ENCODE data around the gene CACNA1S. TPM values are rescaled to one million over a fixed set of nuclear protein-coding genes. Genes with fewer than 3 reads are reported as not detected.

The CACNA1S gene
- total RNA-seq, 2 experiments from 2014 or later: not detected

GRCh38 chr1:201126832-201127754 is 14.9 kb upstream of the CACNA1S start, which contains the start of gene ASCL5:
Gene ASCL5, minus strand, starts transcription at chr1:201127184. Its CDS starts 11,812 bp downstream, at chr1:201115372.
- no peaks in the 10 kb centered on the region for H3K36me3 ChIP-seq (ENCODE audit: insufficient read depth, low read length)
- TF ChIP-seq EZH2phosphoT487 (IDR thresholded peaks at IDR 0.05; ENCODE audit: borderline replicate concordance, low read depth, low read length) (no peak), CTCF (conservative IDR thresholded peaks at IDR 0.05; ENCODE audit: low read length) (no peak)
- no TSS peak for BruUV-seq (replicated peaks)

GRCh38 chr1:201126463-201126831 is 14.2 kb upstream of the CACNA1S start:
- Histone ChIP-seq H3K36me3 (ENCODE audit: insufficient read depth, low read length) (no peaks in the 10 kb centered on the region), H2AFZ (ENCODE audit: low read length) (no peak overlapping the region), H3K4me1 (ENCODE audit: insufficient read depth, low read length, poor library complexity, severe bottlenecking) (no peaks in the 10 kb centered on the region), H3K4me2 (ENCODE audit: low read length) (no peak overlapping the region), H3K79me2 (ENCODE audit: insufficient read depth, low read depth, low read length) (no peaks in the 10 kb centered on the region), H3K9me2 (ENCODE audit: insufficient read depth, low read length) (no peaks in the 10 kb centered on the region), H3K9me3 (ENCODE audit: low read length) (no peaks in the 10 kb centered on the region), H3K27ac (ENCODE audit: low read depth, low read length, poor library complexity, severe bottlenecking) (no peak overlapping the region), H3K4me3 (ENCODE audit: low read depth, low read length, poor library complexity, severe bottlenecking) (no peak overlapping the region), H4K20me1 (ENCODE audit: insufficient read depth, low read length) (no peaks in the 10 kb centered on the region)
- TF ChIP-seq EZH2phosphoT487 (IDR thresholded peaks at IDR 0.05; ENCODE audit: borderline replicate concordance, low read depth, low read length) (no peak), CTCF (conservative IDR thresholded peaks at IDR 0.05; ENCODE audit: low read length) (no peak)
- no peak for DNase-seq (ENCODE audit: low spot score)
- no TSS peak for BruUV-seq (replicated peaks)
- ChIA-PET CTCF (ENCODE audit: unreplicated experiment) (no interaction called here), POLR2A (interaction anchor here (0.6 kb wide), 1 partner anchor 435 kb away, joined by 3 read pairs; no protein-coding TSS in a partner anchor)
- intact Hi-C loops (cut with micrococcal nuclease; ENCODE audit: unreplicated experiment): no loop called here

More at GRCh38 chr1:201126832-201127754, 14.9 kb upstream of the CACNA1S start, which contains the start of gene ASCL5:
- H4K20me1 ChIP-seq (ENCODE audit: insufficient read depth, low read length): no peaks in the 10 kb centered on the region
- H3K4me2 ChIP-seq (ENCODE audit: low read length): no peak within 1 kb of the TSS
- H3K4me1 ChIP-seq (ENCODE audit: insufficient read depth, low read length, poor library complexity, severe bottlenecking): no peaks in the 10 kb centered on the region
- ChIA-PET POLR2A (no interaction called here), CTCF (ENCODE audit: unreplicated experiment) (interaction anchor here (1.0 kb wide), 1 partner anchor 8 kb away, joined by 3 read pairs; no protein-coding TSS in a partner anchor)
- no peaks in the 10 kb centered on the region for H3K9me3 ChIP-seq (ENCODE audit: low read length)
- intact Hi-C loops (cut with micrococcal nuclease; ENCODE audit: unreplicated experiment): no loop called here
- H3K79me2 ChIP-seq (ENCODE audit: insufficient read depth, low read depth, low read length): no peaks in the 10 kb centered on the region
- no peak within 1 kb of the TSS for H2AFZ ChIP-seq (ENCODE audit: low read length)
- DNase-seq (ENCODE audit: low spot score): no peak
- H3K9me2 ChIP-seq (ENCODE audit: insufficient read depth, low read length): no peaks in the 10 kb centered on the region
- H3K4me3 ChIP-seq (ENCODE audit: low read depth, low read length, poor library complexity, severe bottlenecking): no peak within 1 kb of the TSS
- no peak within 1 kb of the TSS for H3K27ac ChIP-seq (ENCODE audit: low read depth, low read length, poor library complexity, severe bottlenecking)

GRCh38 chr1:201125800-201126199 is 13.6 kb upstream of the CACNA1S start:
- Histone ChIP-seq H3K27ac (ENCODE audit: low read depth, low read length, poor library complexity, severe bottlenecking) (no peak overlapping the region), H3K79me2 (ENCODE audit: insufficient read depth, low read depth, low read length) (no peaks in the 10 kb centered on the region), H3K9me2 (ENCODE audit: insufficient read depth, low read length) (no peaks in the 10 kb centered on the region), H2AFZ (ENCODE audit: low read length) (no peak overlapping the region), H3K4me1 (ENCODE audit: insufficient read depth, low read length, poor library complexity, severe bottlenecking) (no peaks in the 10 kb centered on the region), H4K20me1 (ENCODE audit: insufficient read depth, low read length) (no peaks in the 10 kb centered on the region), H3K9me3 (ENCODE audit: low read length) (no peaks in the 10 kb centered on the region), H3K4me3 (ENCODE audit: low read depth, low read length, poor library complexity, severe bottlenecking) (no peak overlapping the region), H3K4me2 (ENCODE audit: low read length) (no peak overlapping the region), H3K36me3 (ENCODE audit: insufficient read depth, low read length) (no peaks in the 10 kb centered on the region)
- no peak for DNase-seq (ENCODE audit: low spot score)
- CTCF ChIA-PET (ENCODE audit: unreplicated experiment): no interaction called here
- no peak for TF ChIP-seq CTCF (conservative IDR thresholded peaks at IDR 0.05; ENCODE audit: low read length)
- no peak for TF ChIP-seq EZH2phosphoT487 (IDR thresholded peaks at IDR 0.05; ENCODE audit: borderline replicate concordance, low read depth, low read length)
- intact Hi-C loops (cut with micrococcal nuclease; ENCODE audit: unreplicated experiment): no loop called here
- no TSS peak for BruUV-seq (replicated peaks)
- POLR2A ChIA-PET: interaction anchor here (0.6 kb wide), 1 partner anchor 436 kb away, joined by 3 read pairs; no protein-coding TSS in a partner anchor
